Left cardiac atrium (tissue), 4 donors: ENCODE measurements around the gene HNRNPU. TPM values are rescaled to one million over a fixed set of nuclear protein-coding genes. Genes with fewer than 3 reads are reported as not detected.

Experiments
- ATAC-seq, 2 donors: fragments of 200-7000 bp; cut with Tn5 transposase; one replicate each; pipeline ENCODE4 v1.9.1; 2020; ENCODE audit warnings: mild to moderate bottlenecking in 2 of 2, moderate library complexity in 2 of 2
- DNase-seq: peaks from one replicate; pipeline ENCODE4 v3.0.0-alpha.2; 2020
- intact Hi-C, 2 donors: fragments of 100-400 bp; cut with DNase I; formaldehyde crosslinking; loops; one replicate each; pipeline versions ENCODE4 v1.14.1 to v1.15.1; 2022 to 2023
- long read RNA-seq: library from polyadenylated mRNA; unstranded; transcript quantifications from one replicate; pipeline ENCODE4 v2.0.0, GENCODE V29; 2021
- total RNA-seq, 2 donors: library from RNA; stranded (reverse); fragmentation: NEBNext Ultra II Directional; extraction: Animal tissue kit (Norgen Biotek cat#: 25700); gene quantifications; one replicate each; pipeline ENCODE4 v1.2.1, GENCODE V29; 2021
- donor health status: DM: no; HTN: yes; CAD: no.
- donor health status: DM: no; HTN: yes; CAD: no; lungs with severe emphysema.
- donor health status: DM: yes; HTN: yes; CAD: no.
- donor health status: Dilated cardiomyopathy.

The HNRNPU gene
- total RNA-seq = 100 to 1,000 TPM; 167 to 204 TPM
- long read RNA-seq, full-length matches to known transcripts = 27 of 46 reads
- long read RNA-seq, partial matches to known transcripts = 17 of 46 reads
- long read RNA-seq, other reads (novel, unspliced or antisense) = 2 of 46 reads

- ATAC-seq (peak; percentile 90 to 92), DNase-seq (peak; percentile 98)
- intact Hi-C loops = loop anchor here in 1 of 2 donors (5.0 kb wide), 1 partner anchor 178 kb away; no protein-coding TSS in a partner anchor
Measured at GRCh38 chr1:244864253-244865027, at the start of gene HNRNPU. Gene HNRNPU (minus strand): TSS chr1:244864543. CDS start chr1:244864307, 236 bp downstream.

GRCh38 chr1:244913806-244914205 lies 49.5 kb upstream of the HNRNPU start:
- ATAC-seq (no peak), DNase-seq (no peak)
- intact Hi-C loops = no loop called here

GRCh38 chr1:244904119-244904518 lies 39.8 kb upstream of the HNRNPU start:
- intact Hi-C loops = no loop called here
- ATAC-seq (no peak), DNase-seq (no peak)

- intact Hi-C loops = no loop called here
- ATAC-seq (no peak), DNase-seq (no peak)
Measured at GRCh38 chr1:244901400-244902015, 37.2 kb upstream of the HNRNPU start.

GRCh38 chr1:244897476-244898254 lies 33.3 kb upstream of the HNRNPU start:
- no peak for DNase-seq
- intact Hi-C loops = no loop called here
- ATAC-seq = no peak

- ATAC-seq = no peak
- intact Hi-C loops = no loop called here
- no peak for DNase-seq
Measured at GRCh38 chr1:244896550-244896949, 32.2 kb upstream of the HNRNPU start.

- DNase-seq = no peak
- ATAC-seq = no peak
- intact Hi-C loops = no loop called here
Measured at GRCh38 chr1:244893836-244894235, 29.5 kb upstream of the HNRNPU start.

- no peak for DNase-seq
- intact Hi-C loops = no loop called here
Measured at GRCh38 chr1:244887281-244887680, 22.9 kb upstream of the HNRNPU start.

GRCh38 chr1:244881552-244882280 lies 17.4 kb upstream of the HNRNPU start:
- ATAC-seq = no peak
- no peak for DNase-seq
- intact Hi-C loops = no loop called here

More at GRCh38 chr1:244887281-244887680, 22.9 kb upstream of the HNRNPU start:
- ATAC-seq = no peak

GRCh38 chr1:244878681-244879080 lies 14.3 kb upstream of the HNRNPU start:
- intact Hi-C loops = no loop called here
- no peak for DNase-seq
- ATAC-seq = no peak

GRCh38 chr1:244876228-244876910 lies 12.0 kb upstream of the HNRNPU start:
- ATAC-seq = no peak
- intact Hi-C loops = no loop called here

GRCh38 chr1:244874974-244875579 lies 10.7 kb upstream of the HNRNPU start:
- ATAC-seq = no peak
- intact Hi-C loops = no loop called here
- DNase-seq = no peak

More at GRCh38 chr1:244876228-244876910, 12.0 kb upstream of the HNRNPU start:
- DNase-seq = no peak

- intact Hi-C loops = no loop called here
- DNase-seq (no peak), ATAC-seq (no peak)
Measured at GRCh38 chr1:244869950-244870349, 5.6 kb upstream of the HNRNPU start.

- ATAC-seq (no peak), DNase-seq (no peak)
- intact Hi-C loops = no loop called here
Measured at GRCh38 chr1:244869364-244869827, 5.1 kb upstream of the HNRNPU start.

- intact Hi-C loops = no loop called here
- ATAC-seq = no peak
- DNase-seq = no peak
Measured at GRCh38 chr1:244868484-244869363, 4.4 kb upstream of the HNRNPU start.

- no peak for DNase-seq
- ATAC-seq = no peak
- intact Hi-C loops = loop anchor here in 1 of 2 donors (2.0 kb wide), 1 partner anchor 104 kb away; no protein-coding TSS in a partner anchor
Measured at GRCh38 chr1:244866355-244866754, 2.0 kb upstream of the HNRNPU start.

GRCh38 chr1:244865820-244866219 lies 1.5 kb upstream of the HNRNPU start:
- ATAC-seq (no peak), DNase-seq (no peak)
- intact Hi-C loops = loop anchor here in 1 of 2 donors (2.0 kb wide), 1 partner anchor 105 kb away; no protein-coding TSS in a partner anchor
